ENCODE measurements around the gene PLA2G4E. TPM values are rescaled to one million over a fixed set of nuclear protein-coding genes. Genes with fewer than 3 reads are reported as not detected.
A peak's percentile ranks its signal among the peaks of the same experiment; 100 is the strongest.

PLA2G4E gene
- polyA plus RNA-seq, 4 donors, result 0.13 to 0.80 TPM; not detected in 2

GRCh38 chr15:42034628-42035434 lies 14.0 kb upstream of the PLA2G4E start:
- DNase-seq, result no peak
- Histone ChIP-seq H3K9me3 (ENCODE audit: control insufficient read depth in 2 of 2, insufficient read depth in 1 of 2, low read depth in 1 of 2, low read length in 1 of 2) (no peaks in the 10 kb centered on the region), H3K36me3 (ENCODE audit: control insufficient read depth in 3 of 3, insufficient read depth in 2 of 3, low read depth in 1 of 3, low read length in 3 of 3) (no peaks in the 10 kb centered on the region), H3K4me1 (ENCODE audit: control insufficient read depth in 3 of 3, insufficient read depth in 2 of 3, low read depth in 1 of 3, low read length in 2 of 3) (peaks cover 0 to 5% (median 0%) of the 10 kb centered on the region in 3 donors), H3K4me3 (ENCODE audit: low read depth in 1 of 3, low read length in 3 of 3) (no peak overlapping the region), H3K27me3 (ENCODE audit: control insufficient read depth in 3 of 3, insufficient read depth in 3 of 3, low read length in 3 of 3) (no peaks in the 10 kb centered on the region), H3K27ac (ENCODE audit: low read depth in 1 of 3, low read length in 2 of 3) (peak overlapping the region in 1 of 3 donors; percentile 1)
- WGBS, 3 donors, result 72 to 73% (median 73%) methylated on average over 8 of the region's 8 CpGs
- FAIRE-seq, result no peak

DNA sequence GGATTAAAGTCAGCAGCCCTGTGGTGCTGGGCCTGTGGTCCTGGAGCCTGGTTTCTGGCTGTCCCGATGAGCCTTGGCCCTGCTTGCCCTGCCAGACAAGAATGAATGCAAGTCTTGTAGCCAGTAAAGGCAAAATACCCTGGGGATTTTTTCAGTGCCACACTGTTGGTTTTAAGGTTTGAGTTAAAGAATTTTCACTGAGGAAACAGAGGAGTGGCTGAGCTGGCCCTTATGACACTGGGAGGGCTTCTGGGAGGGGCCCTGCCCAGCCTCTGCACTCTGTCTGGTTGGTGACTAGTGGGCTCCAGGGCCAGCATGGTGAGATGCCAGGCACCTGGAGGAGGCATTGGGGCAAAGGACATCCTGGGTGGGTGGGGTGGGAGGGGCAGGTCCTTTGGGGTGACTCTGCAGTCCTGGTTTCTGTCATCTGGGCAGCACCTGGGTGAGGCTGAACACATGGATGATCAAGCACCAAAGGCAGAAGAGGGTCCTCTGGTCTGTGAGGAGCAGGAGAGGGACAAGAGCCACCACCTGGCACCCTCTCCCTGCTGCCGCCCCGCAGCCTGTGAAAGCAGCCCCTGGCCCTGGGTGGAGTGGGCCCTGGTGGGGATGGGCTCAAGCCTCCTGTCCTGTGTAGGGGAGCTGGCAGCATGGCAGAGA lies 12.5 kb upstream of the PLA2G4E start:
- H3K27me3 ChIP-seq (ENCODE audit: control insufficient read depth in 3 of 3, insufficient read depth in 3 of 3, low read length in 3 of 3), result no peaks in the 10 kb centered on the region
- WGBS, 3 donors, result 81 to 91% (median 82%) methylated on average over 3 of the region's 3 CpGs
- H3K36me3 ChIP-seq (ENCODE audit: control insufficient read depth in 3 of 3, insufficient read depth in 2 of 3, low read depth in 1 of 3, low read length in 3 of 3), result no peaks in the 10 kb centered on the region
- FAIRE-seq (no peak), DNase-seq (no peak)
- no peak overlapping the region for H3K4me3 ChIP-seq (ENCODE audit: low read depth in 1 of 3, low read length in 3 of 3)
- no peak overlapping the region for H3K27ac ChIP-seq (ENCODE audit: low read depth in 1 of 3, low read length in 2 of 3)
- no peaks in the 10 kb centered on the region for H3K9me3 ChIP-seq (ENCODE audit: control insufficient read depth in 2 of 2, insufficient read depth in 1 of 2, low read depth in 1 of 2, low read length in 1 of 2)
- peaks cover 0 to 5% (median 0%) of the 10 kb centered on the region in 3 donors for H3K4me1 ChIP-seq (ENCODE audit: control insufficient read depth in 3 of 3, insufficient read depth in 2 of 3, low read depth in 1 of 3, low read length in 2 of 3)

- Histone ChIP-seq H3K4me3 (ENCODE audit: low read depth in 1 of 3, low read length in 3 of 3) (no peak overlapping the region), H3K27me3 (ENCODE audit: control insufficient read depth in 3 of 3, insufficient read depth in 3 of 3, low read length in 3 of 3) (peaks cover 0 to under 1% (median under 1%) of the 10 kb centered on the region in 3 donors), H3K4me1 (ENCODE audit: control insufficient read depth in 3 of 3, insufficient read depth in 2 of 3, low read depth in 1 of 3, low read length in 2 of 3) (peaks cover 0 to 5% (median 0%) of the 10 kb centered on the region in 3 donors), H3K36me3 (ENCODE audit: control insufficient read depth in 3 of 3, insufficient read depth in 2 of 3, low read depth in 1 of 3, low read length in 3 of 3) (no peaks in the 10 kb centered on the region), H3K27ac (ENCODE audit: low read depth in 1 of 3, low read length in 2 of 3) (no peak overlapping the region), H3K9me3 (ENCODE audit: control insufficient read depth in 2 of 2, insufficient read depth in 1 of 2, low read depth in 1 of 2, low read length in 1 of 2) (no peaks in the 10 kb centered on the region)
- no peak for DNase-seq
- FAIRE-seq, result no peak
- 75 to 84% (median 80%) methylated on average over 9 of the region's 9 CpGs for WGBS, 3 donors
Measured at GRCh38 chr15:42032376-42033213, 11.8 kb upstream of the PLA2G4E start.

DNA sequence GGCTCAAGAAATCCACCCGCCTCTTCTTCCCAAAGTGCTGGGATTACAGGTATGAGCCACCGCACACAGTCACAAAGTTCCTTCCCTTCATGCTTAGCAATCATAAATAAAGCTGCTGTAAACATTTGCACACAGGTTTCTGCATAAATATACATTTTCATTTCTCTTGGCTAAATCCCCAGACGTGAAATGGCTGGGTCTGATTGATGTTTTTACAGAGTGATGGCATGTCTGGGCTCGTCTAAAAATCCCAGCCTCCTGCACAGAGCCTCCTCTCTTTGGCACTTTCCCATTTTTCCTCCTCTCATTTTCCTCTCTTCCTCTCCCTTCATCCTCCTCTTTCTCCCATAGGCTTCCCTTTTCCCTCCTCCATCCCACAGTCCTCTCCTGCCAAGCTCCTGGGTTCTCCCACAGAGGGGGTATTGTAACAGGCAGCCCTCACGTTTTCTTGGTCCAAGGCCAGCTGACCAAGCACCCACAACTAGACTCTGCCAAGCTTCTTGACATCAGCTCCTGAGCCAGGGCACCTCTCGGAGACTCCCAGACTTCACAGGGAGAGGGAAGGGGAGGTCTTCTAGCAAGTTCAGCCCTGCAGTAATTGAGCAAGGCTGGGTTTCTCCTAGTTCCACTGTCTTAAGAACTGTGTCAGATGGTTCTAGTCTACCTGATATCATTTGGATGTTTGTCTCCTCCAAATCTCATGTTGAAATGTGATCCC lies 10.5 kb upstream of the PLA2G4E start:
- Histone ChIP-seq H3K36me3 (ENCODE audit: control insufficient read depth in 3 of 3, insufficient read depth in 2 of 3, low read depth in 1 of 3, low read length in 3 of 3) (no peaks in the 10 kb centered on the region), H3K27ac (ENCODE audit: low read depth in 1 of 3, low read length in 2 of 3) (no peak overlapping the region), H3K9me3 (ENCODE audit: control insufficient read depth in 2 of 2, insufficient read depth in 1 of 2, low read depth in 1 of 2, low read length in 1 of 2) (no peaks in the 10 kb centered on the region), H3K27me3 (ENCODE audit: control insufficient read depth in 3 of 3, insufficient read depth in 3 of 3, low read length in 3 of 3) (peaks cover 0 to 2% (median 2%) of the 10 kb centered on the region in 3 donors), H3K4me3 (ENCODE audit: low read depth in 1 of 3, low read length in 3 of 3) (no peak overlapping the region), H3K4me1 (ENCODE audit: control insufficient read depth in 3 of 3, insufficient read depth in 2 of 3, low read depth in 1 of 3, low read length in 2 of 3) (peaks cover 0 to 5% (median 0%) of the 10 kb centered on the region in 3 donors)
- FAIRE-seq, result no peak
- WGBS, 3 donors, result 69 to 74% (median 73%) methylated on average over 6 of the region's 6 CpGs
- DNase-seq, result no peak

GRCh38 chr15:42027521-42027920 lies 6.7 kb upstream of the PLA2G4E start:
- Histone ChIP-seq H3K36me3 (ENCODE audit: control insufficient read depth in 3 of 3, insufficient read depth in 2 of 3, low read depth in 1 of 3, low read length in 3 of 3) (no peaks in the 10 kb centered on the region), H3K27ac (ENCODE audit: low read depth in 1 of 3, low read length in 2 of 3) (no peak overlapping the region), H3K4me3 (ENCODE audit: low read depth in 1 of 3, low read length in 3 of 3) (no peak overlapping the region), H3K4me1 (ENCODE audit: control insufficient read depth in 3 of 3, insufficient read depth in 2 of 3, low read depth in 1 of 3, low read length in 2 of 3) (no peaks in the 10 kb centered on the region), H3K9me3 (ENCODE audit: control insufficient read depth in 2 of 2, insufficient read depth in 1 of 2, low read depth in 1 of 2, low read length in 1 of 2) (peaks cover 0 to 16% of the 10 kb centered on the region in 2 donors), H3K27me3 (ENCODE audit: control insufficient read depth in 3 of 3, insufficient read depth in 3 of 3, low read length in 3 of 3) (peaks cover 0 to 2% (median 2%) of the 10 kb centered on the region in 3 donors)
- FAIRE-seq, result no peak
- WGBS, 3 donors, result 84 to 94% (median 91%) methylated on average over 7 of the region's 7 CpGs
- no peak for DNase-seq

GRCh38 chr15:42024303-42024702 lies 3.5 kb upstream of the PLA2G4E start:
- WGBS, 3 donors, result 71 to 92% (median 73%) methylated on average over 3 to 4 of the region's 4 CpGs
- no peak overlapping the region for H3K27ac ChIP-seq (ENCODE audit: low read depth in 1 of 3, low read length in 2 of 3)
- peaks cover 0 to 2% (median 2%) of the 10 kb centered on the region in 3 donors for H3K27me3 ChIP-seq (ENCODE audit: control insufficient read depth in 3 of 3, insufficient read depth in 3 of 3, low read length in 3 of 3)
- H3K4me3 ChIP-seq (ENCODE audit: low read depth in 1 of 3, low read length in 3 of 3), result no peak overlapping the region
- H3K4me1 ChIP-seq (ENCODE audit: control insufficient read depth in 3 of 3, insufficient read depth in 2 of 3, low read depth in 1 of 3, low read length in 2 of 3), result no peaks in the 10 kb centered on the region
- FAIRE-seq (no peak), DNase-seq (no peak)
- no peaks in the 10 kb centered on the region for H3K36me3 ChIP-seq (ENCODE audit: control insufficient read depth in 3 of 3, insufficient read depth in 2 of 3, low read depth in 1 of 3, low read length in 3 of 3)
- H3K9me3 ChIP-seq (ENCODE audit: control insufficient read depth in 2 of 2, insufficient read depth in 1 of 2, low read depth in 1 of 2, low read length in 1 of 2), result peaks cover 0 to 25% of the 10 kb centered on the region in 2 donors

- FAIRE-seq, result no peak
- H3K36me3 ChIP-seq (ENCODE audit: control insufficient read depth in 3 of 3, insufficient read depth in 2 of 3, low read depth in 1 of 3, low read length in 3 of 3), result no peaks in the 10 kb centered on the region
- H3K27ac ChIP-seq (ENCODE audit: low read depth in 1 of 3, low read length in 2 of 3), result no peak overlapping the region
- H3K4me3 ChIP-seq (ENCODE audit: low read depth in 1 of 3, low read length in 3 of 3), result no peak overlapping the region
- 82 to 87% (median 87%) methylated on average over 5 of the region's 5 CpGs for WGBS, 3 donors
- no peak for DNase-seq
- no peaks in the 10 kb centered on the region for H3K27me3 ChIP-seq (ENCODE audit: control insufficient read depth in 3 of 3, insufficient read depth in 3 of 3, low read length in 3 of 3)
- H3K4me1 ChIP-seq (ENCODE audit: control insufficient read depth in 3 of 3, insufficient read depth in 2 of 3, low read depth in 1 of 3, low read length in 2 of 3), result no peaks in the 10 kb centered on the region
- peaks cover 0 to 25% of the 10 kb centered on the region in 2 donors for H3K9me3 ChIP-seq (ENCODE audit: control insufficient read depth in 2 of 2, insufficient read depth in 1 of 2, low read depth in 1 of 2, low read length in 1 of 2)
Measured at GRCh38 chr15:42021593-42021992, 751 bp upstream of the PLA2G4E start.
